ENCODE measurements around the gene AFDN. TPM values are rescaled to one million over a fixed set of nuclear protein-coding genes. Genes with fewer than 3 reads are reported as not detected.

AFDN gene
- total RNA-seq, 1 donor from 2014 or later, result 112 TPM

- no peak for DNase-seq (ENCODE audit: low read depth)
- no peaks in the 10 kb centered on the region for H3K36me3 ChIP-seq (ENCODE audit: control insufficient read depth, insufficient read depth, low read length)
- no peak overlapping the region for H3K4me3 ChIP-seq (ENCODE audit: low read depth, low read length)
- H3K27me3 ChIP-seq (ENCODE audit: control insufficient read depth, insufficient read depth, low read length), result no peaks in the 10 kb centered on the region
- TF ChIP-seq CTCF (IDR thresholded peaks at IDR 0.05; ENCODE audit: insufficient read depth, low read length, poor library complexity, severe bottlenecking), result no peak
Observed at GRCh38 chr6:167807200-167807599, 19.5 kb upstream of the AFDN start.

GRCh38 chr6:167807756-167808155 lies 19.0 kb upstream of the AFDN start:
- Histone ChIP-seq H3K36me3 (ENCODE audit: control insufficient read depth, insufficient read depth, low read length) (no peaks in the 10 kb centered on the region), H3K4me3 (ENCODE audit: low read depth, low read length) (no peak overlapping the region), H3K27me3 (ENCODE audit: control insufficient read depth, insufficient read depth, low read length) (no peaks in the 10 kb centered on the region)
- DNase-seq (ENCODE audit: low read depth), result no peak
- no peak for TF ChIP-seq CTCF (IDR thresholded peaks at IDR 0.05; ENCODE audit: insufficient read depth, low read length, poor library complexity, severe bottlenecking)

GRCh38 chr6:167811040-167811439 lies 15.7 kb upstream of the AFDN start:
- Histone ChIP-seq H3K27me3 (ENCODE audit: control insufficient read depth, insufficient read depth, low read length) (no peaks in the 10 kb centered on the region), H3K36me3 (ENCODE audit: control insufficient read depth, insufficient read depth, low read length) (no peaks in the 10 kb centered on the region), H3K4me3 (ENCODE audit: low read depth, low read length) (no peak overlapping the region)
- no peak for TF ChIP-seq CTCF (IDR thresholded peaks at IDR 0.05; ENCODE audit: insufficient read depth, low read length, poor library complexity, severe bottlenecking)
- no peak for DNase-seq (ENCODE audit: low read depth)

GRCh38 chr6:167811442-167812087 lies 15.1 kb upstream of the AFDN start:
- Histone ChIP-seq H3K27me3 (ENCODE audit: control insufficient read depth, insufficient read depth, low read length) (no peaks in the 10 kb centered on the region), H3K36me3 (ENCODE audit: control insufficient read depth, insufficient read depth, low read length) (no peaks in the 10 kb centered on the region), H3K4me3 (ENCODE audit: low read depth, low read length) (no peak overlapping the region)
- no peak for TF ChIP-seq CTCF (IDR thresholded peaks at IDR 0.05; ENCODE audit: insufficient read depth, low read length, poor library complexity, severe bottlenecking)
- no peak for DNase-seq (ENCODE audit: low read depth)

GRCh38 chr6:167812088-167812487 lies 14.6 kb upstream of the AFDN start:
- DNase-seq (ENCODE audit: low read depth), result no peak
- no peak for TF ChIP-seq CTCF (IDR thresholded peaks at IDR 0.05; ENCODE audit: insufficient read depth, low read length, poor library complexity, severe bottlenecking)
- H3K27me3 ChIP-seq (ENCODE audit: control insufficient read depth, insufficient read depth, low read length), result no peaks in the 10 kb centered on the region
- H3K36me3 ChIP-seq (ENCODE audit: control insufficient read depth, insufficient read depth, low read length), result no peaks in the 10 kb centered on the region
- no peak overlapping the region for H3K4me3 ChIP-seq (ENCODE audit: low read depth, low read length)
